ENCODE data around the gene ATP2B1.
"Not testable (repeated sequence)": the region's sequence is repeated elsewhere in the genome, so short reads cannot be mapped to it uniquely, and the experiment has no call there.

Gene ATP2B1

DNA sequence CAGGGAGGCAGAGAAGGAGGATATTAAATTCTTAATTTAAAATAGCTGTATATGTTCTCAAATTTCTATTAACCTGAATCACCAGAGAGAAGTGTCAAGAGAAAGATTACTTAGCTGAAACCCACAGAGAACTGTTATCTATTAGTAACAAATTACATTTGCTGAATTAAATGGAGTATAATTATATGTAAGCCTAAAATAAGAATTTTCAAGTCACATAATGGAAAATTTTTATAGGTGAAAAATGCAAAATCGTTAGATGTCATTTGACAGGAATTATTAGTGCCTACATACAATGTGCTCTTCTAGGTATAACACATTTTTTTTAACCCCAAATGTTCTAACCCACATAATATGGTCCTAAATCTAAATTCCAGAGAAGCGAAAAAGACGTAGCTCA is 4.1 kb upstream of the ATP2B1 start:
- no peak for DNase-seq

DNA sequence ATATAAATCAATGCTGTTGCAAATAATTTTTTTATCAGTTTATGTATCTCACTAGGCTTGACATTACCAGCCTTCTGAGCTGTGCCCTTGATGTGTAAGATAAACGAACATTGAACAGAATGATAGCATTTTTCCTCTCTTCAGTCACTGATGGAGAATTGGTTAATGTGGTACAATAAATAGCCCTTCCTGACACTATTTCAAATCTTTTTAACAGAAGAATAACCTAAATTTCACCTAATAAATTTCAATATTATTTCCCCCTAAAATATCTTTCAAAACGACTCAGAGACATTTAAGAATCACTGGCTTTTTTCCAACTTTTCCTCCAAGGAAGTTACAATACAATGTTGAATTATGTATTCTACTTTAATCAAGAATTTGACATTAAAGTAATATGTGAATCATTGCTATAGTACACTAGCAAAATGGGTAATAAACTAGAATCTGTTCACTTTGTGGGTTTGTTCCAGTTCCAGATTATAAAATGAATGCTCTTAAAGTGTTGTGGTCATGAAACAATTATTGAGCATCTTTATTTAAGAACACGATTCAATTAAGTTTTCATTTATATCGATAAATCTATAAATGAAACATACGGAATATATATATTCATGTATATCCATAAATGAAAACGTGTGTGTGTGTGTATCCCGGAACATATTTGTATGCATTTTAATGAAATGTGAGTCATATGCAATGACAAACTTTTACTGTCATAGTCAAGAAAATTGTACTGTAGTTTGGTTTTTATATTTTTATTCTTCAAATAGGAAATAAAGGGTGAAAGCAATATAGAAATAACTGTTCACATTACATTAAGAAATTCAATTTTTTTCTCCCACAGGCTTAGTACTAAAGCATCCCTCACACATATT is 2.5 kb upstream of the ATP2B1 start:
- DNase-seq: no peak

DNA sequence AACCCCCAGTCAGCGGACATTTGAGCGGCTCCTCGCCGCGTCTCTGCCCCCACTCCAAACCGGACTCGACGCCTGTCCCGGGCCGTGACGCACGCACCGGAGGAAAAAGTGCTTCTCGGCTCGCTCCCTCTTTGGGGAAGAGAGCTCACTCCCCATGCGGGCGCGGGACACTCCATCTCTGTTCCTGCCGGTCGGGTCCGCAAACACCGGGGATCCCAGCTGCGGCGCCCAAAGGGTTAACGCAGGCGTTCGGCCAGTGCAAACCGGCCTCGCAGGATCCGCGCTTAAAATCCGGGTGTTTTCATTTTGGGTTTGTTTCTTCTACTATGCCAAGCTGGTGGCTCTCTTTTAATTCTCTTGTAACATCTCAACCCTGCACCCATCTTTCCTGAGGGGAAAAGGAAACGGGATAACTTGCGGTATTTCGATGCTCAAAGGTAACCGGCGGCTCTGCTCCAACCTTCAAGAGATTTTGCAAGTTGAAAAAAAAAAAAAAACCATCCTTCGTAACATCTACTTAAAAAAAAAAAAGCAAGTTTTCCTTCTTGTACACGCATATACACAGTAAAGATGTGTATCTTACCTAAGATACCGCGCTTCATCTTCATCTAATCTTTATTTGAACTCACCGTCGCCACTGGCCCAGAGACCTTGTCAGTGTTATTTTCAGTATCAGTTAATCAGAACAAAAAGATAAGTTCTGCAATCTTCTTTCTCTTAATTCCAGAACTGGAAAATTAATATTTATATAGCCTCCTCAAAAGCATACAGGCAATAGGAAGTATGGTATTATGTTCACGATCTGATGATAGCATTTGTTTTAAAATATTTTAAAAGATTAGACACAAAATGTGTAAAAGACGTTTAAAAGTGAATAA is 1.6 kb upstream of the ATP2B1 start:
- peak; percentile 50 for DNase-seq

DNA sequence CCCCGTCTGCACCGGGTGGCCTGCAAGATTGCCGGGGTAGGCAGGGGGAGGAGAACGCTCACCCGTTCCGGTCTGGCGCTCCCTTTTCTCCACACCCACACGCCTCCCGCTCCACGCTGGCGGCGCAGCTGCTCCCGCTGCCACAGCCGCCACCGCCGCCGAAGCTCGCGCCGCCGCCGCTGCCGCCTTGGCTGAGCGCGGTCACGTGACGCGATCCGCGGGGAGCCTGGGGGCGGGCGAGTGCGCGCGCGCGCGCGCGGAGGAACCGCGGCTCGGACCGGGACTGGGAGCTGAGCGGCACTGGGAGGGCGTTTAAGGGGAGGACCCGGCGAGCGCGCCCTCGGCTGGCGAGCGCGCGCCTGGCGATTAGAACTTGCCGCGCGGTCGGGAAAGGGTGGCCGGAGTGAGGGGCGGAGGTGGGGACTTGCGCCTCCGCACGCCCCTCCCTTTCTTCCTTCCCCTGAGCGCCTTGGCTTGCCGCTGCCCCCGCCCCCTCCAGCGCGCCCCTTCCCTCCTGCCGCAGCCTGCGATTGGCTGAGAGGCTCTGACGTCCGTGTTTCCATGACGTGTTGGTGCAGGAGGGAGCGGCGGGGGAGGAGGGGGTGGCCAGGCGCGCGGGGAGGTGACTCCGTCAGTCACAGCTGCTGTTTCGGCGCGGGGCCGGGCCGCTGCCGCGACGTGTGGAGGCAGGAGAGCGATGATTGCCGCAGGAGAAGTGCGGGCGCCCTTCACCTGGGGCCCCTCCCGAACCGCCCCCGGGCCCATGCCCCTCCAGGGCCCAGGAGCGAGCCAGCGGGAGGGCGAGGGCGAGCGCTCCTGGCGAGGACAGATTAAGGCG is 738 bp upstream of the ATP2B1 start:
- peak; percentile 99 for DNase-seq

DNA sequence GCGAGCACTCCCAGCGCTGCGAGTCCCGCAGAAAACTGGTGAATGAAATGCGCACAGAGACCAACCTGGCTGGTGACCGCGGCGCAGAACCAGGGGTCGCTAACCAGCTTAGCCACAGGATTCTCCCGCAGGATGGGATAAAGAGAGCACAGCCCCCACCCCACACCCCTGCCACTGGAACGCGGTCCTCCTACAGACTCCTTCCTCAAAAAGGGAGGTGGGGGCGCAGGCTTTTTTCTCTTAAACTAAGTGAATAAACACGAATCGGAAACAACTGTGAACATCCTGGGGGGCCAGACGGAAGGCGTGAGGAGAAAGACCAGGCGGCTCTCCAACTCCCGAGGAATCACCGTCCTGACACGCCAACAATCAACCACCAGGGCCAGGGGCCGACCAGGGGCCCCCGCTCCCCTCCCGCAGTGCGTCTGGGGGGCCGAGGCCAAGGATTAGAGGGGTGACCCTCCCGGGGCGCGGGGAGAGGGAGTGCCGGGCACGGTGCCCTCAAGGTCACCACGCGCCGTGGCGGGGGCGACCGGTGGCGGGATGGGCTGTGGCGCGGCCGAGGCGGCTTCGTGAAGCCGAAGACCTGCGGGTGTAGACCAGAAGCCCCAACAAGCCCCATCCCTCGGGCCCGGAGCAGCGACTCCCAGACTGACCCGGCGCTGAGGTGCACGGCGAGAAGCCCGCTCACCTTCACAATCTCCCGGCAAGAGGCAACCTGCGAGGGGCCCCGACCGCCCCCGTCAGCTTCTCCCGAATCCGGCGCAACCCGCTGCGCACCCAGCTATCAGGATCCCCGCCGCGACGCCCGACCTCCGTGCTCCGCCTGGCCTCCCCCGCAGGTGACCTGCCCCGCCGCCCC is 704 bp downstream of the ATP2B1 start:
- DNase-seq: peak; percentile 21

DNA sequence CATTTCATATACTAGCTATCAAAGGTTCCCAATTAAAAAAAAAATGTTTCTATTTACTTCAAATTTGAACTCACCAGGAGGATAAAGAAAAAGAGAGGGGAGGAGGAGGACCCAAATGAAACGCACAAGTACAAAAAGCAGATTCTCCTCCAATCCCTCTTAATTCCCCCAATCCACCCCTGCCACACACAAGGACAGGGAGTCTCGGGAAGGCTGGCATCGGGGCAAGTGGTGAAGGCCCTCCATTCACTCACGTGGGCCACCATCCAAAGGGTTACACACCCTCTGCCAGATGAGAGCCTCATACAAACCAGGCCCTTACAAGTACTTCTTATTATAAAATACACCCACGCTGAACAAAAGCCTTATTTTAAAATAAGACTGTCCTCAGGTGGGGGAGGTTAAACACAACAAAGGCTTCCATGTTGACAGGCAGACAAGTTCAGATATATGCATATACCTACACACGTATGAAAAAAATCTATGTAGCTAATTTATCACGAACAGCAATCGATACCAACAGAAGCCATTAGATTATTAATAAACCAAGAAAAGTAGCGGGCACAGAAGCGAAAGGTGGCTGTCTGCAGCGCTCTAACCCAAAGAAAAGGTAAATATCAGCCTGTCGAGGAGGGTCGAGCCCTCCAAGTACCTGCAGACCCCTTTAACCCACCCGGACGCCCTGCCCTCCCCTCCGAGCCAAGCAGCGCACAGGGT is 1.5 kb downstream of the ATP2B1 start:
- DNase-seq: no peak

DNA sequence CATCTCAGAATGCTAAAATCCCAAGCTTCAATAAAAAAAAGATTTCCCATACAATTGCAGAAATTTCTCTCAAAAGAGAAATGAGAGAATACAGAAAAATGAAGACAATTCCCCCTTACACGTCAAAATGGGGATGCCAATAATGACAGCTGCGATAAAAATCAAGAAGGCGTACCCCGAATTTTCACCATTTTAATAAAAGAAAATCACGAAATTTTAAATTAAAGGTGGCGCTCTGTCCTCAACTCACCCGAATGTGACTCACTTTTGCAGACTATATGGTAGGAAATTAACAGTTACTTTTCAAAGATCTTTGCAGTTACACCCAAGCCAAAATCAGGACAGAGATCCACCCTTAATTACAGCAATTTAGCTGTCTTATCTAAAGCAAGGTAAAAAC is 2.1 kb downstream of the ATP2B1 start:
- DNase-seq: no peak

DNA sequence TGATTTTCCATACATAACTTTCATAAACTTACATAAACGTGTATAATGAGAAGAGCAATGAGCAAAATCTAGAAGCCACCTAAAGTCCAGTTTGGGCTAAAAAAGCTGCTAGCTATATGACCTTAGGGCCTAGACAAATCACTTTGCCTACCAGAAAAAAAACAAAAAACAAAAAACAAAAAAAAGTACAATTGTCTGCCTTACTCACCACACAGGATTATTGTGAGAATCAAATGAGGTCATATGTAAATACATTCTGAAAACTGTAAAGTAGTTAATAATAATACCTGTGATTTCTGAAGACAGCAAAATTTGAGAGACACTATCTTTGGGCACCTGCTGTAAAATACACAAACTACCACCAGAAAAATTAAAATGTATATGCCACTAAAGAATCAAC is 4.2 kb downstream of the ATP2B1 start:
- no peak for DNase-seq

DNA sequence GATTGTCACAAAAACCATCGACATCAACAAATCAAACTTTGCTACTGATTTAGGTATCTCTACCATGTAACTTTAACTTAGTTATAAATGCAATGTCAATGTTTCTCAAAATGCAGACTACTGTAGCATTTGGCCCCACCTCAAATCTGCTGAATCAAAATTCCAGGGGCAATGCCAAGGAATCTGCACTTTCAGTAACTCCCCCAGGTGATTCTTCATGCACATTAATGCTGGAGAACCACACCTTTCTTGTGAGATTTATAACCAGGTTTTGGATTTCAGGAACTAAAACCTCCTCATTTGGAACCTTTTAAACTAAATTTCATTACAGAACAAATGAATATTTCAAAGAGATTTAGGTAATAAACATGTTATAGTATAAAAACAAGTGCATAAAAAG is 4.9 kb downstream of the ATP2B1 start:
- no peak for DNase-seq

DNA sequence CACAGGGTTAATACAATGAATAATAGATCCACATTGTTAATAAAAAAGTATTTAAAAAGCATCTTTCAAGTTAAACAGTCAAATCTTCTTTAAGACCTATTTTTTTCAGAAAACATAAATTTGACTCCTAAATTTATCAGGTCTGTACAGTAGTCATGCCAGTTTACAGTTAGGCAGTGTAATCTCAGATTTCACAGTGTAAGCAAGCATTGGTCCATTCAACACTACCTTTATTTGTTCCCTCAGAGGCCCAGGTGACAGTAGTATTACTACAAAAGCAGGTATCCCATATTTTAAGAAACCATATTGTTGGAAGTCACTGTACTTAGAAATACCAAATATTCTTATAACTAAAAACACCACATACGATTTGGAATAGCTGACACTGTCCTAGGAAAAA is 6.1 kb downstream of the ATP2B1 start:
- DNase-seq: no peak

DNA sequence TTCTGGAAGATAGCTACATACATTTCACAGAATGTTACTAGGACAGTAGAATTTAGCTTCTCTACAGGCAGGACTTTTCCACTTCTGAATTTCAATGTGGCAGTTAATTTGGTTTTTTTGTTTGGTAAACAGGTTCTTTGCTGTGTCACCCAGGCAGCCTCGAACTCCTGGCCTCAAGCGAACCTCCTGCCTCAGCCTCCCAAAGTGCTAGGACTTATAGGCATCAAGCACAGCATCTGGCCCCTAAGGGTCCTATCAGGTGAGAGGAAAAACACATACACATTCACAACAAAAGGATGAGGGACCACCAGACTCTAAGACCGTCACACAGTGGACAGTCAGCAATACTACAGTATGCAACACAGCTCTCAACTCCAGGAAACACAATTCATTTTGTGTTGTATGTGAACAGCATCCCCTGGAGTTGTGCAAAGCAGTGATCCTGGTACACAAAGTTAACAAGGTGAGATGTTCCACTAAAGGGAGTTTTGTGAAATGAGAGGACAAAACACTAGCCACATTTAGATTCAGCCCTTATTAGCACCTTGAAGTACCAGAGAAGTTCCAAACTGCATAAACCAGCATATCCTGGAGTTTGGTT is 6.9 kb downstream of the ATP2B1 start:
- DNase-seq: no peak

DNA sequence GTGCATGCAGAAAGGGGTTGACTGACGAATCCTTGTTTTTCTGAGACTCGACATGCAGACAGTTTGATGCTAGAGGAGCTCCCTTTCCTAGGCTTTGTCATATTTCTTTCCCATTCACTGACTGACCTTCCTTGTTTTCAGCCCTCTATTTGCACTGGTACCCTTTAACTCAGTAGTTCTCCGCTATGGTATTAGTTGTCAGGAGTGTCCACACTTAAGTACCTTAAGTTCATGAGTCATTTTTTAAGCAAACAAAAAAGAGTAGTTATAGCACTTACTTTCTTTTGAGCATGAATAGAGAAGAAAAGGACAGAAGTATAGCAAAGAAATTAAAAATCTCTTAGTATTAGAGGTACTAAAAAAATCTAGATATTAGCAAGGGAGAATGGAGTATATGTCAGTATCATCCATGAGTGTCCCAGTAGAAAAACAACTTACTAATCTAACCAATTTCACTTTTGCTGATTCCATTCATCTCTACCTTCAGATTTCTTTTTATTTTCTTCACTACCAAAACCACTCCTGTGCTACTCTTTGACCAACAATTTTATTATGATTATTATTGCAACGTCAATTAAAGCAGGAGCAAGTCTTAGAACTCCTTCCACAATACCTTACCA is 8.3 kb downstream of the ATP2B1 start:
- DNase-seq: no peak

DNA sequence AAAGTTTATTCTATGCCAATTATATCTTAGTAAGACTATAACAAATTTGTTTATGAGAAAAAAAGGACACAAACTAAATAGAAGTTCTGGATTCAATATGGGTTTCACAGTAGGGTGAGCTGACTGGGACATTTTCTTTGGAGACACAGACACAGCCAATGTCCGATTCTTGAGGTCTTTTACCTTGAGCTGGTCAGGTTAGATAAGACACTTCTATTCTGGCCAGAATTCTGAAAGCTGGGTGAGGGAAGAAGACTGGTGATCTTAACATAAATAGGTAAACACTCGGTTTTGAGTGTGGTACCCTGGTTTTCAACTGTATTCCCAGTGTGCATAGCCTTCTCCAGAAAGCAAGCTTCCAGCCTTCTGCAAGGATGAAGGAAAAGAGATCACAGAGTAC is 10.0 kb downstream of the ATP2B1 start:
- no peak for DNase-seq

DNA sequence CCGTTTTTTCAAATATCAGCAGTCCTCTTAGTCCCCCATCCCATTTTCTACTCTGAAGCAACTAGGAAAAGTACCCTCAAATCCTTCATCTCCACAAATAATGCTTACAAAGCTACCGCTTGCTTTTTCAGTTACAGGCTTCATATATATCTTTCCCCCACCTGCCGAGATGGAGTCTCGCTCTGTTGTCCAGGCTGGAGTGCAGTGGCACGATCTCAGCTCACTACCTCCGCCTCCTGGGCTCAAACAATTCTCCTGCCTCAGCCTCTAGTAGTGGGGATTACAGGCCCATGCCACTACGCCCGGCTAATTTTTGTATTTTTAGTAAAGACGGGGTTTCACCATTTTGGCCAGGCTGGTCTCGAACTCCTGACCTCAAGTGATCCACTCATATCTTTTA is 10.9 kb downstream of the ATP2B1 start:
- not testable (repeated sequence) for DNase-seq

DNA sequence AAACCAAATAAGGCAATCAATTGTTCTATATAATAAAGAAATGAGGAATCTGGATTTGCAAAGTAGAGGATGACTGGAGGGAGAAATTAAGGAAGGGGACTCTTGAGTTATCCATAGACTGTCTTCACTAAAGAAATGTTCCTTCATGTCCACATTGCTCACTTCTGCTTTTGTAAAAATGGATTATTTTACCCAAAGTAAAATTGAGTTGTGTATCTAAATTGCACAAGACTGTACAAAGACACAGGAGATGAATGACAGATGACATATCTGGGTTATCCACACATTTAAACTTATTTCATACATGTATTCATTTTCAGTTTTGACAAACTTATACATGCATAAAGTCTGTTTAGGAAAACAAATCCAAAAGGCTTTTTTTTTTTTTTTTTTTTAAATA is 11.3 kb downstream of the ATP2B1 start:
- no peak for DNase-seq

DNA sequence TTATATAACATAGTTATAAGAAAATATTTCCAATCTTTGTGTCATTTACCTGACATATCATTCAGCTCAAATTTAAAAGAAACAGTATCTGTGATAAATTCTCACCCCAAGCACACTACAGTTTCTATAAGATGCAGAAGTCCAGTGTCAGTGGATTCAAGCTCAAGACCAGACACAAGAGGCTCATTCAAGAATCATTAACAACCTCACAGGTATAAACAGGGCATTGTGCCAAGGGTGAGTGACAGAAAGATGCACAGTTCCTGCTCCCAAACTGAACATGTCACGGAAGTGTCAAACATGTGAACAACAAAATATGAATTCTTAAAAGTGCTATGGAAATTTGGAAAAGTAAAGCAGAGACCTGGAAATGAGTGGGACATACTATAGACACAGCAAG is 12.8 kb downstream of the ATP2B1 start:
- no peak for DNase-seq

DNA sequence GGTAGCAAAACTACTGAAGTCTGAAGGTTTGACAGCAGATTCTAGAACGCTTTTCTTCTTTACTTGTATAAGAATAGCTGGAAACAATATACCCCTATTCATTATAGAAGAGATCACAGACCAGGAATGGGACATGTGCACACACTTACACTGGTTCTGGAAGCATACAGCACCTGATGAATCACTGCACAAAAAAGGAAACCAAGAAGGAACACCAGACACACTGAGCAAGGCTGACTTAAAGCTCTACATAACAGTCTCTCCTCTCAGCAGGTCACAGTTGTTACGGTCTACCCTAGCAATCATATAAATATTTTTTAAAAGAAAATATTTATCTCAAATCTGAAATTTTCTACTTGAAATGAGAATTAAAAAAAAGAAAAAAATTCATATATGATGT is 13.5 kb downstream of the ATP2B1 start:
- DNase-seq: peak; percentile 43

DNA sequence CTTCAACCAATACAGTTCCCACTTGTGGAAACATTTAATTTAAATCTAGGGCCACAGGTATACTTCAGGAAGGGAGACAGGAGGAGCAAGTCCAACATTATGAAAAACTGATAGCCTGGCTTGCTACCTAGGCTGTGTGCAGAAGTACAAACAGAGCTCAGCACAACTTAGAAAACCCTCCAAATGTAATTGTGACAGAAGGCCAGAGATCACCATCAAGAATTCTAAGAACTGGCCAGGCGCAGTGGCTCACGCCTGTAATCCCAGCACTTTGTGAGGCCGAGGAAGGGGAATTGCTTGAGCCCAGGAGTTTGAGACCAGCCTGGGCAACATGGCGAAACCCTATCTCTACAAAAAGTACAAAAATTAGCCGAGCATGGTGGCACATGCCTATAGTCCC is 14.1 kb downstream of the ATP2B1 start:
- DNase-seq: no peak

DNA sequence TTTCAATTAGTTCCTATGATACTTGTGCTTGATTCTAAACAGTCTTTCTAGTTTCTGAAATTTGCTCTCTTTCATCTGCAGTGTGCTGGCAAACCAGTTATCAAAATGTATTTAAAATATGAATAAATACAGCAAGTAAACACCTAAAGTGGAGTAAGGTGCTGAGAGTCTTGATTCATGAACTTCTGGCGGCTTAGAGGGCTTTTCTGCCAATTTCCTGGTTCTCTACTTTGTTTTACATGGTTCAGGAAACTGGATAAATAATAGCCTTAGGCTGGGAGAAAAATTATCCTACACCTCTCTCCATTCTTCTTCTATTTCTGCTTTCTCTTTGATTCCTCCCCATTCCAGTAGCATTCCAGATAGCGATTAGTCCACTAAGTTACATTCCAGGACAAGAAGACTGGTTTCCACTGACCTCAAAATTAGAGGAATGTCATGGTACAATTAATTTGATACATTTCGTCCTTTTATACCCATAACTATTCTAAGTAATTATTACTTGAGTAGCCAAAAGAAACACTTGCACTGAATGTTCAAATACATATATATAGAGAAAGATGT is 14.9 kb downstream of the ATP2B1 start:
- DNase-seq: peak; percentile 56

DNA sequence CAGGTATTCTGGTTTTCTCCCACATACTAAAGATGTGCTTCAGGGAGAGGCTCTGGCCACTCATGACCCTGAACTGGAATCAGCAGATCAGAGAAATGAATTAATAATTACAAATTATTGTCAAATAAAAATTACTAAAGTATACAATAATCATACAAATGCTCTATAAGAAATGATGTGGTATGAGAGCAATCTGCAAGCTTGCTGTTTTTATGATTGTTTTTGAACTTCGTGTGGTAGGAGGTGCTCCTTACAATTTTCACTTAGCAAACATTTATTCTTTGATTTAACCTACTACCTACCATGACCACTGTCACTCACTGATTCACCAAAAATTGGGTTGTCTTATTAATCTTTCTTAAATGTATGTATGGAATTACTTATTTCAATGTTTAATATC is 16.2 kb downstream of the ATP2B1 start:
- DNase-seq: no peak
